Aorta (tissue), 5 donors: ENCODE results near the gene REEP5. TPM values are rescaled to one million over a fixed set of nuclear protein-coding genes. Genes with fewer than 3 reads are reported as not detected.
"Not testable (repeated sequence)": the region's sequence is repeated elsewhere in the genome, so short reads cannot be mapped to it uniquely, and the experiment has no call there.

Experiments
- ATAC-seq: fragments of 200-7000 bp; cut with Tn5 transposase; one replicate; pipeline ENCODE4 v1.9.1; 2022; ENCODE audit warnings: moderate library complexity; ENCODE audit not compliant: low FRiP score
- DNase-seq, 2 donors: peaks; one replicate each; pipeline ENCODE4 v3.0.0-alpha.2; 2020
- H3K27ac ChIP-seq, 2 donors: one replicate each; pipeline ENCODE4 v1.5.1; 2013; ENCODE audit warnings: low read length in 2 of 2, mild to moderate bottlenecking in 2 of 2, moderate library complexity in 2 of 2, control low read depth in 1 of 2, inconsistent platforms in 1 of 2, low read depth in 1 of 2
- H3K27me3 ChIP-seq, 2 donors: one replicate each; pipeline ENCODE4 v1.6.1; 2013; ENCODE audit warnings: control low read depth in 1 of 2, low read length in 1 of 2, mild to moderate bottlenecking in 1 of 2, moderate library complexity in 1 of 2; ENCODE audit not compliant: insufficient read depth in 2 of 2, control insufficient read depth in 1 of 2
- H3K36me3 ChIP-seq, 2 donors: one replicate each; pipeline ENCODE4 v1.6.1; 2013; ENCODE audit warnings: control low read depth in 1 of 2, low read length in 1 of 2, mild to moderate bottlenecking in 1 of 2; ENCODE audit not compliant: insufficient read depth in 2 of 2, control insufficient read depth in 1 of 2
- H3K4me1 ChIP-seq, 2 donors: one replicate each; pipeline ENCODE4 v1.6.1; 2013; ENCODE audit warnings: low read length in 2 of 2, control low read depth in 1 of 2, mild to moderate bottlenecking in 1 of 2, moderate library complexity in 1 of 2; ENCODE audit not compliant: insufficient read depth in 2 of 2, control insufficient read depth in 1 of 2
- H3K4me3 ChIP-seq, 2 donors: one replicate each; pipeline ENCODE4 v1.5.1; 2013; ENCODE audit warnings: low read length in 2 of 2, control low read depth in 1 of 2, mild to moderate bottlenecking in 1 of 2
- H3K9me3 ChIP-seq: one replicate; pipeline ENCODE4 v1.6.1; 2013; ENCODE audit warnings: mild to moderate bottlenecking, low read length; ENCODE audit not compliant: control insufficient read depth
- WGBS, 2 donors: extraction: QIAGEN DNeasy Blood & Tissue Kit; methylation state at CpG; one replicate each; pipeline ENCODE4 v1.1.7; 2013; 5-methylcytosine and 5-hydroxymethylcytosine counted together
- intact Hi-C, 2 donors: fragments of 100-400 bp; cut with DNase I; formaldehyde crosslinking; loops; one replicate each; pipeline versions ENCODE4 v1.14.2 to v1.15.0; 2022
- polyA plus RNA-seq, 2 donors: library from polyadenylated mRNA; stranded (reverse); fragments of 200-250 nt; gene quantifications; one replicate each; pipeline ENCODE4 v1.2.3, GENCODE V29; 2013
- total RNA-seq, 2 donors: library from RNA; stranded (reverse); fragmentation: NEBNext Ultra II Directional; extraction: Animal tissue kit (Norgen Biotek cat#: 25700); gene quantifications; one replicate each; pipeline ENCODE4 v1.2.1, GENCODE V29; 2021
- donor health status: healthy with polysubstance abuse.
- donor health status: Bipolar disorder and iron deficiency.
- donor health status: DM: no; HTN: no; CAD: no.
- donor health status: DM: no; HTN: no; CAD: no.
- donor health status: DM: yes; HTN: yes; CAD: no.

The REEP5 gene
- total and polyA plus RNA-seq, 4 donors: 74.4 to 88.5 (median 80.0) TPM

DNA sequence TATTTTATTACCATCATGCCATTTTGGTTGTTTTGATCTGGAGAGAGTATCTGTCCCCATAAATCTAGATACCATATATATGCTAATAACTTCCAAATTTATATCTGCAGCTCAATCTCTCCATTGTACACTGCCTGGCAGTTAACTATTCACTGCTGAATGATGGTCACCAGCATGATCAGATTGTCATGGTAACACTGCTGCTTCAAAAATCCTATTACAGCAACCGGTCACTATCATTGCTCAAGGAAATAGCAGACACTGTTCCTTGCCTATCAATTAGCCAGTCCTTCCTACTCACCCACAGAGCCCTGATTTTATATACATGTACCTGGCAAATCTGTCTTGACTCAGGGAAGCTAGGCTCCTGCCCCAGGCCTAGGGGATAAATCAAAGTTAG is 11.5 kb downstream of the REEP5 start:
- no peaks in the 10 kb centered on the region for H3K27me3 ChIP-seq
- intact Hi-C loops: no loop called here
- ATAC-seq: no peak
- no peak for DNase-seq
- H3K4me3 ChIP-seq: no peak overlapping the region
- no peaks in the 10 kb centered on the region for H3K9me3 ChIP-seq
- H3K4me1 ChIP-seq: peaks cover 0 to 6% of the 10 kb centered on the region in 2 donors
- peaks cover 3 to 5% of the 10 kb centered on the region in 2 donors for H3K36me3 ChIP-seq
- H3K27ac ChIP-seq: no peak overlapping the region
- WGBS, 2 donors: 92 to 95% methylated on average over 1 of the region's 1 CpG

- ATAC-seq (no peak), DNase-seq (no peak)
- intact Hi-C loops: no loop called here
- Histone ChIP-seq H3K27ac (no peak overlapping the region), H3K4me1 (peaks cover 0 to 5% of the 10 kb centered on the region in 2 donors), H3K36me3 (peaks cover 3 to 5% of the 10 kb centered on the region in 2 donors), H3K4me3 (no peak overlapping the region), H3K9me3 (no peaks in the 10 kb centered on the region), H3K27me3 (no peaks in the 10 kb centered on the region)
Observed at GRCh38 chr5:112908854-112909253, 13.2 kb downstream of the REEP5 start.

GRCh38 chr5:112907166-112907631 is 14.8 kb downstream of the REEP5 start:
- peaks cover 3 to 9% of the 10 kb centered on the region in 2 donors for H3K36me3 ChIP-seq
- no peak overlapping the region for H3K4me3 ChIP-seq
- no peak overlapping the region for H3K27ac ChIP-seq
- H3K27me3 ChIP-seq: no peaks in the 10 kb centered on the region
- DNase-seq (no peak), ATAC-seq (no peak)
- no peaks in the 10 kb centered on the region for H3K9me3 ChIP-seq
- intact Hi-C loops: no loop called here
- 52 to 54% methylated on average over 4 of the region's 4 CpGs for WGBS, 2 donors
- peaks cover 0 to 3% of the 10 kb centered on the region in 2 donors for H3K4me1 ChIP-seq

DNA sequence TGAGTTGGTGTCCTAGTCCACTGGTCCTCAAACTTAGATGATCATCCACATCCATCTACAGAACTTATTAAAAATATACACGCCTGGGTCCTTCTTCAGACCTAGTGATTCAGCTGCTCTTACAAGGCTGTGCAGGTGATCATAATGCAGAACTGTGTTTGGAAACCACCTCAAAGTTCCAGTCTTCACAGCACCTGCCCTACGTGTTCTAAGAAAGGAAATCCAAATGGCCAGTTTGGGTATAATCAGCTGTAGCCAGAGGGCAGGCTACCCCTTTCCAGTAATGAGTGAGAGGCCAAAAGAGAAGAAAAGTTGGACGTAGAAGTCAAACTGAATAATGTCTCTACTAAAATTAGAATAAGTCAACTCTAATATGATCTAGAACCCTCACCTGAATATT is 15.4 kb downstream of the REEP5 start:
- intact Hi-C loops: no loop called here
- no peak for ATAC-seq
- H3K4me1 ChIP-seq: peaks cover 0 to 3% of the 10 kb centered on the region in 2 donors
- H3K4me3 ChIP-seq: no peak overlapping the region
- DNase-seq: no peak
- no peaks in the 10 kb centered on the region for H3K27me3 ChIP-seq
- peaks cover 3 to 9% of the 10 kb centered on the region in 2 donors for H3K36me3 ChIP-seq
- WGBS, 2 donors: 49 to 57% methylated on average over 3 of the region's 3 CpGs
- no peak overlapping the region for H3K27ac ChIP-seq
- H3K9me3 ChIP-seq: no peaks in the 10 kb centered on the region

DNA sequence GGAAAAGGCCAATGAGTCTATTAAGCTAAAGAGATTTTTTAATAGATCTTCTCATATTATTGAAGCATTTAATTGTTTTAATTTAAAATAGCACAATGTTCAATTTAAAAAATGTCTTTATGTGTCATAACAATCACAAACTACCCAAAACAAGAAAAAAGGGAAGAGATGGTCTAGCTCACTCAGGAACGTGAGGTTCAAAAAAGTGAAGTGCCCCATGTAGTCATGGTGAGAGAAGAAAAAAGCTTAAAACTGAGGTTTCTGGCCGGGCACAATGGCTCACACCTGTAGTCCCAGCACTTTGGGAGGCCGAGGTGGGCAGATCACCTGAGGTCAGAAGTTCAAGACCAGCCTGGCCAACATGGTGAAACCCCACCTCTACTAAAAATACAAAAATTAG is 17.0 kb downstream of the REEP5 start:
- H3K4me1 ChIP-seq, H3K27ac ChIP-seq, H3K36me3 ChIP-seq, H3K4me3 ChIP-seq, H3K9me3 ChIP-seq, ATAC-seq, H3K27me3 ChIP-seq, DNase-seq, intact Hi-C loops: not testable (repeated sequence)
- 92 to 97% methylated on average over 3 of the region's 3 CpGs for WGBS, 2 donors

DNA sequence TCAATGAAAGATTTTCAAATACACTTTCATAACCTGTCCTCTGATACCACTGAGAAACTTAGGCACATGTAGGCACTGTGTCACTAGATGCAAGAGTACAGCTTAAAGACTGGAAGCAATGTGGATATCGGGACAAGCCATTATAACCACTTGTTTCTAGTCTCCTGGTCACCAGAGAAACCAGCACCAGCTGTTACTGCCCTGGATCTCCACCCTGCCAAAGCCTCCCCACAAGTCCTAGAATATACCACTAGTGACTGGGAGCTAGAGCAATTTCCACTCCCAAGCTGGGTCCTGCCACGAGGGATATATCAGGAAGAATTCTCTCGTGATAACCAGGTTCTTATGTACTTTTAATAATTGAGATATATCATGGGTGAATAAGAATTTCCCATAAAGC is 19.5 kb downstream of the REEP5 start:
- peaks cover 0 to 2% of the 10 kb centered on the region in 2 donors for H3K4me1 ChIP-seq
- no peak overlapping the region for H3K4me3 ChIP-seq
- H3K27ac ChIP-seq: no peak overlapping the region
- 86 to 93% methylated on average over 3 of the region's 3 CpGs for WGBS, 2 donors
- H3K36me3 ChIP-seq: peaks cover 4 to 7% of the 10 kb centered on the region in 2 donors
- ATAC-seq (no peak), DNase-seq (no peak)
- intact Hi-C loops: no loop called here
- H3K9me3 ChIP-seq: no peaks in the 10 kb centered on the region
- H3K27me3 ChIP-seq: no peaks in the 10 kb centered on the region

DNA sequence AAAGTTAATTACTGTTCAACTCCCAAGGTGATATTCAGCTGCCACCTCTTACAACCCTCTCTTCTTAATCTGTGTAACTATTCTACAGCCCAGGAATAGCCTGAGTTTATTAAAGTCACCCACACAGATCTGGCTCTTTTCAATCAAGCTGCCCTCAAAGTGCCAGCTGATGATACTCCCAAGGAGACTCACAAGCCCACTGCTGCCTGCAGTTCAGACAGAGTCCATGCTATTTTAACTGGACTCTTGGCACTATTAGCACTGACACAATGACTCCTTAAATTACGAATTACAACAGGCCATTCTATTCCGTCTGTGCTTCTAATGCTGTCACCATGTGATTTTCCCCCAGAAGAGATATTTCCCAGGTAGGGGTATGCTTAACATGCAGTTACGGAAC is 26.3 kb downstream of the REEP5 start:
- 65 to 78% methylated on average over 3 of the region's 3 CpGs for WGBS, 2 donors
- no peaks in the 10 kb centered on the region for H3K9me3 ChIP-seq
- no peaks in the 10 kb centered on the region for H3K27me3 ChIP-seq
- H3K36me3 ChIP-seq: peaks cover 2% of the 10 kb centered on the region in 2 donors
- no peaks in the 10 kb centered on the region for H3K4me1 ChIP-seq
- ATAC-seq (no peak), DNase-seq (no peak)
- no peak overlapping the region for H3K4me3 ChIP-seq
- no peak overlapping the region for H3K27ac ChIP-seq
- intact Hi-C loops: no loop called here

DNA sequence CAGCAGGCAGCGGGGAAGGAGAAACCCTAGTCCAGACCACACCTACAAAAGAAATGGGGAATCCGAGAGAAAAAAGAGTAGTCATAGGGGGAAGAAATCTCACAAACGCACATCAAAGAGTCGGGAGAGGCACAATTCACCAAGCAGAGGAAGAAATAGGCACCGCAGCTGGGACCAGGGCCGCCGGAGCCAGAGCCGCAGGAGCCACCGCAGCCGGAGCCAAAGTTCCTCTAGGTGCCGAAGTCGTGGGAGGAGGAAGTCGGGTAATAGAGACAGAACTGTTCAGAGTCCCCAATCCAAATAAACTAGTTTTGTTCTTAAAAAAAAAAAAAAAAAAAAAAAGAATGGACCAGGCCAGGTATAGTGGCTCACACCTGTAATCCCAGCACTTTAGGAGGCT is 29.3 kb downstream of the REEP5 start:
- DNase-seq (no peak), ATAC-seq (no peak)
- peaks cover 2% of the 10 kb centered on the region in 2 donors for H3K36me3 ChIP-seq
- H3K27ac ChIP-seq: no peak overlapping the region
- H3K27me3 ChIP-seq: no peaks in the 10 kb centered on the region
- H3K9me3 ChIP-seq: no peaks in the 10 kb centered on the region
- WGBS, 2 donors: 97 to 98% methylated on average over 13 of the region's 13 CpGs
- H3K4me3 ChIP-seq: no peak overlapping the region
- intact Hi-C loops: no loop called here
- no peaks in the 10 kb centered on the region for H3K4me1 ChIP-seq

DNA sequence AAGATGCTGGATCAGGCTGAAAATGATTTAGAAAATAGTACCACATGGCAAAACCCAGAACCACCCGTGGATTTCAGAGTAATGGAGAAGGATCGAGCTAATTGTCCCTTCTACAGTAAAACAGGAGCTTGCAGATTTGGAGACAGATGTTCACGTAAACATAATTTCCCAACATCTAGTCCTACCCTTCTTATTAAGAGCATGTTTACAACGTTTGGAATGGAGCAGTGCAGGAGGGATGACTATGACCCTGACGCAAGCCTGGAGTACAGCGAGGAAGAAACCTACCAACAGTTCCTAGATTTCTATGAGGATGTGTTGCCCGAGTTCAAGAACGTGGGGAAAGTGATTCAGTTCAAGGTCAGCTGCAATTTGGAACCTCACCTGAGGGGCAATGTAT is 30.0 kb downstream of the REEP5 start:
- H3K27me3 ChIP-seq, H3K4me1 ChIP-seq, ATAC-seq, H3K4me3 ChIP-seq, DNase-seq, H3K9me3 ChIP-seq, H3K27ac ChIP-seq, intact Hi-C loops, H3K36me3 ChIP-seq: not testable (repeated sequence)
- 87 to 91% methylated on average over 8 of the region's 8 CpGs for WGBS, 2 donors
